ENCODE results near the gene ZFHX3. TPM values are rescaled to one million over a fixed set of nuclear protein-coding genes. Genes with fewer than 3 reads are reported as not detected.

Gene ZFHX3
- polyA plus RNA-seq, 1 donor from 2014 or later = 26.4 TPM

- TF ChIP-seq CTCF (IDR thresholded peaks at IDR 0.05; ENCODE audit: poor library complexity, severe bottlenecking) (no peak), POLR2AphosphoS5 (IDR thresholded peaks at IDR 0.05) (peak; percentile 30)
- Histone ChIP-seq H3K4me3 (ENCODE audit: low read length) (no peak overlapping the region), H3K4me2 (ENCODE audit: low read length) (no peak overlapping the region), H3K9ac (ENCODE audit: low read length) (no peak overlapping the region), H3K36me3 (ENCODE audit: insufficient read depth, low read length) (peaks cover 56% of the 10 kb centered on the region), H3K9me3 (ENCODE audit: low read length) (no peaks in the 10 kb centered on the region), H2AFZ (ENCODE audit: low read depth, low read length) (no peak overlapping the region), H3F3A (ENCODE audit: insufficient read depth, low read length, poor library complexity, severe bottlenecking) (peaks cover 1% of the 10 kb centered on the region), H4K20me1 (ENCODE audit: insufficient read depth) (no peaks in the 10 kb centered on the region), H3K9me2 (ENCODE audit: insufficient read depth, low read length) (no peaks in the 10 kb centered on the region), H3K79me2 (replicated peaks; ENCODE audit: insufficient read depth, low read length) (peaks cover 92% of the 10 kb centered on the region), H3K27me3 (ENCODE audit: insufficient read depth, low read depth, low read length) (no peaks in the 10 kb centered on the region), H3K27ac (ENCODE audit: low read length) (no peak overlapping the region)
These were observed 258.0 kb downstream of the ZFHX3 start for GRCh38 chr16:72789921-72790320.

DNA sequence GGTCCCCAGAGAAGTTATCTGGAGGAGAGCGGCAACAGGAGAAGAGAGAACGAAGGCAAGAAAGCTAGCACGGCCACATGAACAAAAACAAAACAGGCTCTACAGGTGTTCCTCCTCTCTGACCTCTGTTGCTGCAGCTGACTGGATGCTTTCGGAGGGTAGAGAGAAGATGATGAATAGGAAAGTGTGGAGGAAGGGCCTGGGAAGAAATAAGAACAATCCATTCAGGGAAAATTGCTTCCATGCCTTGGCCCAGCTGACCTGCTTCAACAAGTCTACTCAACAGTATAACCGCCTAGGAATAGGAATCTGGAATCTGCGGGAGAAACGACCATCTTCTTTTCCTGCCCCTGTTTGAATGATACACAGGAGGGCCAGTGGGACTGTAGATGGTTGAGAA is 258.5 kb downstream of the ZFHX3 start:
- Histone ChIP-seq H3K9me2 (ENCODE audit: insufficient read depth, low read length) (no peaks in the 10 kb centered on the region), H3K9ac (ENCODE audit: low read length) (no peak overlapping the region), H3K4me3 (ENCODE audit: low read length) (no peak overlapping the region), H3K9me3 (ENCODE audit: low read length) (no peaks in the 10 kb centered on the region), H2AFZ (ENCODE audit: low read depth, low read length) (no peak overlapping the region), H3K4me2 (ENCODE audit: low read length) (no peak overlapping the region), H3K27me3 (ENCODE audit: insufficient read depth, low read depth, low read length) (no peaks in the 10 kb centered on the region), H3K79me2 (replicated peaks; ENCODE audit: insufficient read depth, low read length) (peaks cover 92% of the 10 kb centered on the region), H4K20me1 (ENCODE audit: insufficient read depth) (no peaks in the 10 kb centered on the region), H3K27ac (ENCODE audit: low read length) (no peak overlapping the region), H3F3A (ENCODE audit: insufficient read depth, low read length, poor library complexity, severe bottlenecking) (peaks cover 6% of the 10 kb centered on the region), H3K36me3 (ENCODE audit: insufficient read depth, low read length) (peaks cover 52% of the 10 kb centered on the region)
- no peak for TF ChIP-seq POLR2AphosphoS5 (IDR thresholded peaks at IDR 0.05)
- no peak for TF ChIP-seq RAD21 (conservative IDR thresholded peaks at IDR 0.05)
- TF ChIP-seq TAF1 (IDR thresholded peaks at IDR 0.05; ENCODE audit: low read depth) = no peak
- TF ChIP-seq CTCF (IDR thresholded peaks at IDR 0.05; ENCODE audit: poor library complexity, severe bottlenecking) = no peak
- no peak for TF ChIP-seq EZH2 (IDR thresholded peaks at IDR 0.05; ENCODE audit: borderline replicate concordance, insufficient read depth, low read length, poor library complexity, severe bottlenecking)
- TF ChIP-seq MXI1 (conservative IDR thresholded peaks at IDR 0.05; ENCODE audit: poor library complexity, severe bottlenecking) = no peak

- no peaks in the 10 kb centered on the region for H3K9me3 ChIP-seq (ENCODE audit: low read length)
- H3K27me3 ChIP-seq (ENCODE audit: insufficient read depth, low read depth, low read length) = no peaks in the 10 kb centered on the region
- H3K27ac ChIP-seq (ENCODE audit: low read length) = peak overlapping the region; percentile 93
- TF ChIP-seq EZH2 (IDR thresholded peaks at IDR 0.05; ENCODE audit: borderline replicate concordance, insufficient read depth, low read length, poor library complexity, severe bottlenecking) (no peak), SMC3 (conservative IDR thresholded peaks at IDR 0.05; ENCODE audit: poor library complexity) (no peak), POLR2AphosphoS5 (IDR thresholded peaks at IDR 0.05) (peak; percentile 22)
- peak overlapping the region; percentile 59 for H3K4me3 ChIP-seq (ENCODE audit: low read length)
- no peak overlapping the region for H2AFZ ChIP-seq (ENCODE audit: low read depth, low read length)
- peak overlapping the region; percentile 74 for H3K9ac ChIP-seq (ENCODE audit: low read length)
- peaks cover 92% of the 10 kb centered on the region for H3K79me2 ChIP-seq (replicated peaks; ENCODE audit: insufficient read depth, low read length)
- H3K4me2 ChIP-seq (ENCODE audit: low read length) = peak overlapping the region; percentile 24
- H4K20me1 ChIP-seq (ENCODE audit: insufficient read depth) = no peaks in the 10 kb centered on the region
- peaks cover 47% of the 10 kb centered on the region for H3K36me3 ChIP-seq (ENCODE audit: insufficient read depth, low read length)
- H3F3A ChIP-seq (ENCODE audit: insufficient read depth, low read length, poor library complexity, severe bottlenecking) = peaks cover 9% of the 10 kb centered on the region
- no peaks in the 10 kb centered on the region for H3K9me2 ChIP-seq (ENCODE audit: insufficient read depth, low read length)
These were observed 259.6 kb downstream of the ZFHX3 start for GRCh38 chr16:72788269-72788809.

Data from neural cell (in vitro differentiated cells).